Renal pelvis (tissue), 4 donors: Measurements from ENCODE around the gene PCSK4. TPM values are rescaled to one million over a fixed set of nuclear protein-coding genes. Genes with fewer than 3 reads are reported as not detected.

Source experiments
- DNase-seq: peaks from one replicate; pipeline ENCODE4 v3.0.0-alpha.2; 2013
- polyA plus RNA-seq, 3 donors: library from polyadenylated mRNA; unstranded; fragments of 120-200 nt; gene quantifications; one replicate each; pipeline ENCODE4 v1.2.1, GENCODE V29; 2013; ENCODE audit not compliant: insufficient read length in 3 of 3

PCSK4 gene
- polyA plus RNA-seq, 3 donors: 8.2 to 9.8 (median 8.6) TPM

DNA sequence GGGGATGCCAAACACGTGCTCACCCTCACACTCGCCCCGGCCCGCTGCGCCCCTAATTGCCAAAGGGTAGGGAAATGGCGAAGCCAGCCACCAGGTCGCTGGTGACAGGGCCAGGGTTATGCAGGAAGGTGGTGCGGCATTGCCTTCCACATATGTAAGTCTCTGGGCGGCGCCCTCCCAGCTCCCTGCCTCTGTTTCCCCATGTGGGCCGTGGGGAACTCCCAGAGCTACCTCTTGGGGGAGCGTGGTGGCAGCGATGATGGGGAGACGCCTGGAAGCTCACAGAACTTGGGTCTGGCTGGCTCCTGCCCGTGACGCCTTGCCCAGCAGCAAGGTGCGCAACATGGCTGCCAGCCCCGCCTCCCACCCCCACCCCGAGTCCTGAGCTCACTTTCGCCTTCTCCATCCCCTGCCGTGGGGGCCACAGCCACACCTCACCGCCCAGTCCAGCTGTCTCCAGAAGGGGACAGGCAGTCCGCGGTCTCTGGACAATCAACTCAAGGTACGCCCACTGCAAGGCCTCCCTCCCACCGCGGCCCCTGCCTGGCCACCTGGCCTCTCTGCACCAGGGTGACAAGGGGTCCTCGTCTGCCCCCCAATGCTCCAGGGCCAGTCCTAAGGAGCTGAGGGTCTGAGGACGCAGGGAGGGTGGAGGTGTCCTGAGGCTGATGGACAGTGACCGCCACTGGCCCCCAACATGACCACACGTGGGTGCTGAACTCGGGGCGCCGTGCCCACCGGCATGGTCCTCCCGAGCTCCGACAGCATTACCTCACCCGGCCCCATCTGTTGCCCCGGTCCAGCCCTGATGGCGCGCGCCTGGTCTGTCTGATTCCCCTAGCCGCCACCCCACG, 17.7 kb downstream of the PCSK4 start:
- no peak for DNase-seq

DNA sequence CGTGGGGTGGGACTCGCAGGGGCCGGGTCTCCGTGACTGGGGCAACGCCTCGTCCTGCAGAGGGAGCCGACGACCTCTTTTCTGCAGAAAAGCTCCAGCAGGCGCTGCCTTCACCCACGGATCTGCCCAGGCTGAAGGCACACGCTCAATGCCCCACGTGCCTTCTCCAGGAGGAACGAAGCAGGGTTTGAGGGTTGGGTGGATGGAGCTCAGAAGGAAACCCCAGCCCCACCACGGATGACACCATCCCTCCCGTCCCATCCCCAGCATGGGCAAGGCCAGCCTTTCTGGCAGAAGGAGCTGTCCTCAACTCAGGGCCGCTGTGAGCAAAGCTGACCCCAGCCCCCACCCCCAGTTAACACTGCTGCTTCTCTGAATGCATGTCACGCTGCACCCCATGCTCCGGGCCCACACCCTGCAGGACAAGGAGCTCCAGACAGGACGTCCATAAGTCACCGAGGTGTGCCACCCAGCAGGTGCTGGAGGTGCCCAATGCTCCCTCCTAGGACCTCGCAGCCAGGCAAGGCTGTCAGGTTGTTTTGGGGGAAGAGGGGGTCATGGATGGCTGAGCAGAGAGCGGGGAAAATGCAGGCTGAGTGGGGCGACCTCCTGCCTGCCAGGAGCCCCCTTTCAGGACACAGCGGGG, 18.5 kb downstream of the PCSK4 start:
- DNase-seq: no peak

DNA sequence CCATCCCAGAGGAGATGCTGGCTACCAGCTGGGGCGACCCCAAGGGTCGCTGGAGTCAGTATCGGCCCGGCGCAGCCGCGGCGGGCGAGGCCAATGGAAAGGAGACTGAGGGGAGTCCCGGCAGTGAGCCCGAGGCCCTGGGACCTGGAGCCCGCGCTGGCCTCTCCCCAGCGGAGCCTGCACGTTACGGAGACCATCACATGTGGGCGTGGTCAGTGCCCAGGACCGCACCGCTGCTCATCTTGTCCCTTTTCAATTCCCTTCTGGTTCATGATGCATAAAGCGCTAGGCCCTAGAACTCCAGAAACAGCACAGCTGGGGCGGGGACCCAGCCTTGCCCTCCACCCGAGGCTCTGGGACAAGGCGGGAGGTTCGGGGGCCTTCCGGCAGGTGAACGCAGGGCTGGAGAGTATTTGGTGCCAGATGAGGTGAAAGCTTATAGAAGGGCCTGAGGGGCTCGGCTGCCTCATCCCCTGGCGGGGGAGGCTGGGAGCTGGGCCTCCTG, 19.1 kb downstream of the PCSK4 start:
- no peak for DNase-seq

DNA sequence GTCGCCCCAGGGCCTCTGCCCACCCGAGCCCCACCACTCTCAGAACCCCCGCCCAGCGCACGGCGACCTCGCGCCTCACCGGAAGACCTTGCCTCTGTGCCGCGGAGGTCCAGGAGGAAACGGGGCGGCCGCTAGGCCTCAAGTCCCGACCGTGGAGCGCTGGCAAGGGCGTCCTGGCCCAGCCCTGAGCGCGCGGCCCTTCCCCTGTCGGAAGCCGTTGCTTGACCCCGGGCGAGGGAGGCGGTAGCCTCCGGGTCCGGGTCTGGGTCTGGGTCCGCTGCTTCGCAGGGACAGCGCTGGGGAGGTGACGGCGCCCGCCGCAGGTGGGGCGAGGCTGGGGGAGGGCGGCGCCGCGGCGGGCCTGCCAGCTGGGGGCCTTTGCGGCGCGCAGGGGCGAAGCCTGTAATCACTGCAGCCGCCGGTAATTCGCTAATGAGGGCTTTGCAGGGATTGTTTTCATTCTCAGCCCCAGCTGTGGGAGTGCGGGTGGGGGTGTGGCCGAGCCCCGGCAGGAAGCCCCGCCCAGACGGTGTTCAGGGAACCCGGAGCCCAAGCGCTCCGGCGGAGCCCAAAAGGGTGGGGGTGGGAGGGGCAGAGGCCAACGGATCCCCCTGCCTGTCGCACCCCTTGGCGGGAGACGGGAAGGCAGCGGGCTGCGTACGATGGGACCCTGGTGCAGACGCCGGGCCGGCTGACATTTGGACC, 19.7 kb downstream of the PCSK4 start:
- no peak for DNase-seq

DNA sequence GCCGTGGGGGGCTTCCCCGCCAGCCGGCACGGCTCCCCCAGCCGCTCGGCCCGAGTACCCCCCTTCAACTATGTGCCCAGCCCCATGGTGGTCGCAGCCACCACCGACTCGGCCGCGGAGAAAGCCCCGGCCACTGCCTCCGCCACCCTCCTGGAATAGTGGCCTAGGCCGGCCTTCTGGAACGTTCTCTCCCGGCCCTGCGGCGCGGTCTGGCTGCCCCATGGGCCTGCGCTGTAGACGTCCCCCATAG, 20.2 kb downstream of the PCSK4 start:
- DNase-seq: no peak

DNA sequence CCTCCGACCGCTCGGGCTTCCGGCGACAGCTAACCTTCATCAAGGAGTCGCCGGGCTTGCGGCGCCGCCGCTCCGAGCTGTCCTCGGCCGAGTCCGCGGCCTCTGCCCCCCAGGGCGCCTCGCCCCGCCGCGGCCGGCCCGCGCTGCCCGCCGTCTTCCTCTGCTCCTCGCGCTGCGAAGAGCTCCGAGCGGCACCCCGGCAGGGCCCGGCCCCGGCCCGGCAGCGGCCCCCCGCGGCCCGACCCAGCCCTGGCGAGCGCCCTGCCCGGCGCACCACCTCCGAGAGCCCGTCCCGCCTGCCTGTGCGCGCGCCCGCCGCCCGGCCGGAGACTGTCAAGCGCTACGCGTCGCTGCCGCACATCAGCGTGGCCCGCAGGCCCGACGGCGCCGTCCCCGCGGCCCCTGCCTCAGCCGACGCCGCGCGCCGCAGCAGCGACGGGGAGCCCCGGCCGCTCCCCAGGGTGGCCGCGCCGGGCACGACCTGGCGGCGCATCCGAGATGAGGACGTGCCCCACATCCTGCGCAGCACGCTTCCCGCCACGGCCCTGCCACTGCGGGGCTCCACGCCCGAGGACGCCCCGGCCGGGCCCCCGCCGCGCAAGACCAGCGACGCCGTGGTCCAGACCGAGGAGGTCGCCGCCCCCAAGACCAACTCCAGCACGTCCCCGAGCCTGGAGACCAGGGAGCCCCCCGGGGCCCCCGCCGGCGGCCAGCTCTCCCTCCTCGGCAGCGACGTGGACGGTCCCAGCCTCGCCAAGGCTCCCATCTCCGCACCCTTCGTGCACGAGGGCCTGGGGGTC, 20.7 kb downstream of the PCSK4 start:
- DNase-seq: no peak

DNA sequence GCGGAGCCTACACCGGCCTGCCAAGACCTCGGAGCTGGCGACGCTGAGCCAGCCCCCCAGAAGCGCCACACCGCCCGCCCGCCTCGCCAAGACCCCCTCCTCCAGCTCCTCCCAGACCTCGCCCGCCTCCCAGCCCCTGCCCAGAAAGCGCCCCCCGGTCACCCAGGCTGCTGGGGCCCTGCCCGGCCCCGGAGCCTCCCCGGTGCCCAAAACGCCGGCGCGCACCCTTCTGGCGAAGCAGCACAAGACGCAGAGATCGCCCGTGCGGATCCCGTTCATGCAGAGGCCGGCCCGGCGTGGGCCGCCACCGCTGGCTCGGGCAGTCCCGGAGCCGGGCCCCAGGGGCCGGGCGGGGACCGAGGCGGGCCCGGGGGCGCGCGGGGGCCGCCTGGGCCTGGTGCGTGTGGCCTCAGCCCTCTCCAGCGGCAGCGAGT, 21.3 kb downstream of the PCSK4 start:
- no peak for DNase-seq

DNA sequence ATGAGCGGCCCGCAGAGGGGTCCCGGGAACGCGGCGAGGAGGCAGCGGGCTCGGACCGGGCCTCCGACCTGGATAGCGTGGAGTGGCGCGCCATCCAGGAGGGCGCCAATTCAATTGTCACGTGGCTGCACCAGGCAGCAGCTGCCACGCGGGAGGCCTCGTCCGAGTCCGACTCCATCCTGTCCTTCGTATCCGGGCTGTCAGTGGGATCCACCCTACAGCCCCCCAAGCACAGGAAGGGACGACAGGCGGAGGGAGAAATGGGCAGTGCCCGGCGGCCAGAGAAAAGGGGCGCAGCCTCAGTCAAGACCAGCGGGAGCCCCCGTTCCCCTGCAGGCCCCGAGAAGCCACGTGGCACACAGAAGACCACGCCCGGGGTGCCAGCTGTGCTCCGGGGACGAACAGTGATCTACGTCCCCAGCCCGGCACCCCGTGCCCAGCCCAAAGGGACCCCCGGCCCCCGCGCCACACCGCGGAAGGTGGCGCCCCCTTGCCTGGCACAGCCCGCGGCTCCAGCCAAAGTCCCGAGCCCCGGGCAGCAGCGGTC, 21.8 kb downstream of the PCSK4 start:
- no peak for DNase-seq

DNA sequence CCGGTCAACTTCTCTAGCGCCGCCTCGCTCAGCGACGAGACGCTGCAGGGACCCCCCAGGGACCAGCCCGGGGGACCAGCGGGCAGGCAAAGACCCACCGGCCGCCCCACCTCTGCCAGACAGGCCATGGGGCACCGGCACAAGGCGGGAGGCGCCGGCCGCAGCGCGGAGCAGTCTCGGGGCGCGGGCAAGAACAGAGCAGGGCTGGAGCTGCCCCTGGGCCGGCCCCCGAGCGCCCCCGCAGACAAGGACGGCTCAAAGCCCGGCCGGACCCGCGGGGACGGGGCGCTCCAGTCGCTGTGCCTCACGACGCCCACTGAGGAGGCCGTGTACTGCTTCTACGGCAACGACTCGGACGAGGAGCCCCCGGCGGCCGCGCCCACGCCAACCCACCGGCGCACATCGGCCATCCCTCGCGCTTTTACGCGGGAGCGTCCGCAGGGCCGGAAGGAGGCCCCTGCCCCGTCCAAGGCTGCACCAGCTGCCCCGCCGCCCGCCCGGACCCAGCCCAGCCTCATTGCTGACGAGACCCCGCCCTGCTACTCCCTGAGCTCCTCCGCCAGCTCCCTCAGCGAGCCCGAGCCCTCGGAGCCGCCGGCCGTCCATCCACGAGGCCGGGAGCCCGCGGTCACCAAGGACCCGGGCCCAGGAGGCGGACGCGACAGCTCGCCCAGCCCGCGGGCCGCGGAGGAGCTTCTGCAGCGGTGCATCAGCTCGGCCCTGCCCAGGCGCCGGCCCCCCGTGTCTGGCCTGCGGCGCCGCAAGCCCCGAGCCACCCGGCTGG, 22.5 kb downstream of the PCSK4 start:
- DNase-seq: no peak

DNA sequence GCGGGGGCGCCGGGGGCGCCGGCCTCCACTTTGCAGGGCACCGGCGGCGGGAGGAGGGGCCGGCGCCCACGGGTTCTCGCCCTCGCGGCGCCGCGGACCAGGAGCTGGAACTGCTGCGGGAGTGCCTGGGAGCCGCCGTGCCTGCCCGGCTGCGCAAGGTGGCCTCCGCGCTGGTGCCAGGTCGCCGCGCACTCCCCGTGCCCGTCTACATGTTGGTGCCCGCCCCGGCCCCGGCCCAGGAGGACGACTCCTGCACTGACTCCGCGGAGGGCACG, 23.0 kb downstream of the PCSK4 start:
- DNase-seq: no peak

DNA sequence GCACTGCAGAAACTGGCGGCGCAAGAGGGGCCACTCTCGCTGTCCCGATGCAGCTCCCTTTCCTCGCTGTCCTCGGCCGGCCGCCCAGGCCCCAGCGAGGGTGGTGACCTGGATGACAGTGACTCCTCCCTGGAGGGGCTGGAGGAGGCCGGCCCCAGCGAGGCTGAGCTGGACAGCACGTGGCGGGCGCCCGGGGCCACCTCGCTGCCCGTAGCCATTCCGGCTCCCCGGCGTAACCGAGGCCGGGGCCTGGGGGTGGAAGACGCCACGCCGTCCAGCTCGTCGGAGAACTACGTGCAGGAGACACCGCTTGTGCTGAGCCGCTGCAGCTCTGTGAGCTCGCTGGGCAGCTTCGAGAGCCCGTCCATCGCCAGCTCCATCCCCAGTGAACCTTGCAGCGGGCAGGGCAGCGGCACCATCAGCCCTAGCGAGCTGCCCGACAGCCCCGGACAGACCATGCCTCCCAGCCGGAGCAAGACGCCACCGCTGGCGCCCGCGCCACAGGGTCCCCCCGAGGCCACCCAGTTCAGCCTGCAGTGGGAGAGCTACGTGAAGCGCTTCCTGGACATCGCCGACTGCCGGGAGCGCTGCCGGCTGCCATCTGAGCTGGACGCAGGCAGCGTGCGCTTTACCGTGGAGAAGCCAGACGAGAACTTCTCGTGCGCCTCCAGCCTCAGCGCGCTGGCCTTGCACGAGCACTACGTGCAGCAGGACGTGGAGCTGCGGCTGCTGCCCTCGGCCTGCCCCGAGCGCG, 23.5 kb downstream of the PCSK4 start:
- DNase-seq: no peak

DNA sequence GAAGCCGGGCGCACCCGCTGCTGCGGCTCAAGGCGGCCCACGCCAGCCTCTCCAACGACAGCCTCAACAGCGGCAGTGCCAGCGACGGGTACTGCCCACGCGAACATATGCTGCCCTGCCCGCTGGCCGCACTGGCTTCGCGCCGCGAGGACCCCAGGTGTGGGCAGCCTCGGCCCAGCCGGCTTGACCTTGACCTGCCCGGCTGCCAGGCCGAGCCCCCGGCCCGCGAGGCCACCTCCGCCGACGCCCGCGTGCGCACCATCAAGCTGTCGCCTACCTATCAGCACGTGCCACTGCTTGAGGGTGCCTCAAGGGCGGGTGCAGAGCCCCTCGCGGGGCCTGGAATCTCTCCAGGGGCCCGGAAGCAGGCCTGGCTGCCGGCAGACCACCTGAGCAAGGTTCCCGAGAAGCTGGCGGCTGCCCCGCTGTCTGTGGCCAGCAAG, 24.1 kb downstream of the PCSK4 start:
- no peak for DNase-seq

DNA sequence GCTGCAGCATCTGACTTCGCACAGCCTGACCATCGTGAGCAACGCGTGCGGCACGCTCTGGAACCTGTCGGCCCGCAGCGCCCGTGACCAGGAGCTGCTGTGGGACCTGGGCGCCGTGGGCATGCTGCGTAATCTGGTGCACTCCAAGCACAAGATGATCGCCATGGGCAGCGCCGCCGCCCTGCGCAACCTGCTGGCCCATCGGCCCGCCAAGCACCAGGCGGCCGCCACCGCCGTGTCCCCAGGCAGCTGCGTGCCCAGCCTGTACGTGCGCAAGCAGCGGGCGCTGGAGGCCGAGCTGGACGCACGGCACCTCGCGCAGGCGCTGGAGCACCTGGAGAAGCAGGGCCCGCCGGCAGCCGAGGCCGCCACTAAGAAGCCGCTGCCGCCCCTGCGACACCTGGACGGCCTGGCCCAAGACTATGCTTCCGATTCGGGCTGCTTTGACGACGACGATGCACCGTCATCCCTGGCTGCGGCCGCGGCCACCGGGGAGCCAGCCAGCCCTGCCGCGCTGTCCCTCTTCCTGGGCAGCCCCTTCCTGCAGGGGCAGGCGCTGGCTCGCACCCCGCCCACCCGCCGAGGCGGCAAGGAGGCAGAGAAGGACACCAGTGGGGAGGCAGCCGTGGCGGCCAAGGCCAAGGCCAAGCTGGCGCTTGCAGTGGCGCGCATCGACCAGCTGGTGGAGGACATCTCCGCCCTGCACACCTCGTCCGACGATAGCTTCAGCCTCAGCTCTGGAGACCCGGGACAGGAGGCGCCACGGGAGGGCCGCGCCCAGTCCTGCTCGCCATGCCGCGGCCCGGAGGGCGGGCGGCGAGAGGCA, 24.7 kb downstream of the PCSK4 start:
- DNase-seq: no peak

DNA sequence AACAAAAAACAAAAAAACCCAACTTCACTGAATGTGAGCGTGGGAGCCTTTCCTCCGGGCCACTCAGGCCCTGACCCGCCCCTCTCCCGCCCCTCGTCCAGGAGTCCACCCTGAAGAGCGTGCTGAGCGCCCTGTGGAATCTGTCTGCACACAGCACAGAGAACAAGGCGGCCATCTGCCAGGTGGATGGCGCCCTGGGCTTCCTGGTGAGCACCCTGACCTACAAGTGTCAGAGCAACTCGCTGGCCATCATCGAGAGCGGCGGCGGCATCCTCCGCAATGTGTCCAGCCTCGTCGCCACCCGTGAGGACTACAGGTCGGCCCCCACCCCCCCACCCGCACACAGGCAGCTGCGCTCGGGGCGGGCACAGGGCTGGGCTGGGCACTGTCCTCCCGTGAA, 28.3 kb downstream of the PCSK4 start:
- DNase-seq: no peak

DNA sequence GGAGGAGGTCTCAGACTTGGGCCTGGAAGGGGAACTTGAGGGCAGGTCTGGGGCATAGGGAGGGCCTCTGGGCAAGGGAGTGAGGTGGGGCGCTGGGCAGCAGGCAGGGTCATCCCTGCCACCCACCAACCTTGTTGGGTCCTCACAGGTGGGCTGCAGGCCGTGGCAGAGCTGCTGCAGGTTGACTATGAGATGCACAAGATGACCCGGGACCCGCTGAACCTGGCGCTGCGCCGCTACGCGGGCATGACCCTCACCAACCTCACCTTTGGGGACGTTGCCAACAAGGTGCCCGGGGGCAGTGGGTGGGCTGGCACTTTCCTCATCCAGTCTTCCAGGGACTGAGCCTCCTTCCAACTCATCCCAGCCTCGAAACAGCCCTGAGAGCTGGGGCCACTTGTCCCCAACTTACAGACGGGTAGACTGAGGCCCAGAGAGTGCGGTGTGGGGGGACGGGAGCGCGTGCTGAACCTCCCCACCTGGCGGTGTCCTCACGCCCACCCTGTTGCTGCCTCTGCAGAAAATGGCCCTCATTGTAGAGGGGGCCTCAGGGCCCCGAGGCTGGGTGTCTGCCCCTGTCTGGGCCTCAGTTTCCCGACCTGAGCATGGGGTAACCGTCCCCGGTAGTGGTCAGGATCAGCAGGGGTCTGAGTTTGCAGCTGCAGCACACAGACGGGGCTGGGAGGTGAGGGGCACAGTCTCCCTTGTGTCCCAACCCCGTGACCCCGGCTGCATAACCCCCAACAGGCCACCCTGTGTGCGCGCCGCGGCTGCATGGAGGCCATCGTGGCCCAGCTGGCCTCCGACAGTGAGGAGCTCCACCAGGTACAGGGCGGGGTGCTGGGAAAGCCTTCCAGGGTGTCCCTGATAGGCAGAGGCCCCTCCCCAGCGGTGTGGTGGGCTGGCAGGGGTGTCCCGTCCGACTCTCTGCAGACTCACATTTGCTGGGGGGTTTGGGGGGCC, 29.8 kb downstream of the PCSK4 start:
- DNase-seq: no peak

DNA sequence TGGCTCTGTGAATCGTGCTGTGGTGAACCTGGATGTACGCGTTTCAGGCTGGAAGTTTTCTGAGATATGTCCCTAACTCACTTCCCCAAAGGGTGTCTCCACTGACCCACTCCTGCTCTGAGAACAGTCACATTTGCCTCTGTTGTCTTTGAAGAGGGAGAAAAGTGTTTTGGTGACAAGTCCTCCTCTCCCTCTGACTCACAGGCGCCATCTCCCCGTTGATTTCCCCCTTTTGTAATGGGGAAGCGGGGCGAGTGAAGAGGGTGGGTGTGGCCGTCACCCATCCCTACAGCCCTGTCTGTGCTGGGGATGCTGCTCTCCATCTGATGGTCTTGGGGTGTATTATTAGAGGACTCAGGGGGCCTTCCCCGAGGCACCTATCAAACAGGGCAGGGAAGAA, 30.7 kb downstream of the PCSK4 start:
- DNase-seq: no peak

DNA sequence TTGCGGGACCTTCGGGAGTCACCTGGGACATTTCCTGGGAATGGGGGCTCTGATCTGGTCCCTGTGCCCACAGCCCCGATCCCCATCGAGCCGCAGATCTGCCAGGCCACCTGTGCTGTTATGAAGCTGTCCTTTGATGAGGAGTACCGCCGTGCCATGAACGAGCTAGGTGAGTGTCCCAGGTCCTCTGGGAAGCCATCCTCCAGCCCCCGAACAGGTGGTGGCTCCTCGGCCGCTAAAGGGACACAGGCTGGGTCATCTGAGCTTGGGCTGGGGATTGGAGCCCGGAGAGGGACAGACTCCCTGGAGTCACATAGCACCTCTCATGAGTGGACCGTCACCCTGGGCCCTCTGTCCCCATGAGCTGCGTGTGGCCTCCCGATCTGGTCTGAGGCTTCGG, 32.3 kb downstream of the PCSK4 start:
- DNase-seq: no peak

DNA sequence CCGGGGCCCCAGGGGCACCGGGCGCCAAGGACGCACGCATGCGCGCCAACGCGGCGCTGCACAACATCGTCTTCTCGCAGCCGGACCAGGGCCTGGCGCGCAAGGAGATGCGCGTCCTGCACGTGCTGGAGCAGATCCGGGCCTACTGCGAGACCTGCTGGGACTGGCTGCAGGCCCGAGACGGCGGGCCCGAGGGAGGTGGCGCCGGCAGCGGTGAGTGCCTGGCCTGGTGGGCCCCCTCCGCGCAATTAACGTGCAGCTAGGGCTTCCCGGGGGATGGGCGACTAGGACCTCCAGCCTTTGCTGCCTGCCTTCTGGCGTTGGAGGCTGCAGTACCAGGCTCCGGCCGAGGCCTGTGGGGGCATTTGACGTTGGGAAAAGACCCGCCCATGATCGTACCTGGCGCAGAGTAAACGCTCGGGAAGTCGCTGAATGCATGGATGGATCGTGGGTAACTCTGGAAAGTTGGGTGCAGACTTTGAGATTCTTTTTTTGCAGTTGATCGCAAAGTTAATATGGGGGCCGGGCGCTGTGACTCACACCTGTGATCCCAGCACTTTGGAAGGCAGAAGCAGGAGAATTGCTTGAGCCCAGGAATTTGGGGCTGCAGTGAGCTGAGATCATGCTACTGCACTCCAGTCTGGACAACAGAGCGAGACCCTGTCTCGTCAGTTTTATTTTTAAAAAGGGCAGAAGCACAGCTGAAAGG, 33.0 kb downstream of the PCSK4 start:
- DNase-seq: no peak
